Limb (tissue), 2 donors: ENCODE results near the gene PLEKHA8.
"Not testable (repeated sequence)": the region's sequence is repeated elsewhere in the genome, so short reads cannot be mapped to it uniquely, and the experiment has no call there.

Source experiments
- DNase-seq, 2 donors: peaks; one replicate each; pipeline ENCODE4 v3.0.0-alpha.2; 2016; ENCODE audit errors: extremely low spot score in 2 of 2

The PLEKHA8 gene

DNA sequence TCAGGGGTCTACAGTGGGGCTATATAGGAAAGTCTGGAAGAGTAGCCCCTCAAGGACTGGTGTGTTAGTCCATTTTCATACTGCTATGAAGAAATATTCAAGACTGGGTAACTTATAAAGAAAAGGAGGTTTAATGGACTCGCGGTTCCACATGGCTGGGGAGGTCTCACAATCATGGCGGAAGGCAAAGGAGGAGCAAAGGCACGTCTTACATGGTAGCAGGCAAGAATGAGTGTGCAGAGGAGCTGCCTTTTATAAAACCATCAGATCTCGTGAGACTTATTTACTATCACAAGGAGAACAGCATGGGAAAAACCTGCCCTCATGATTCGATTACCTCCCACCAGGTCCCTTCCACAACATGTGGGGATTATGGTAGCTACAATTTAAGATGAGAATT lies 4.7 kb upstream of the PLEKHA8 start:
- DNase-seq: no peak

GRCh38 chr7:30026229-30027064 lies 1.8 kb upstream of the PLEKHA8 start, which contains the start of gene FKBP14:
Gene FKBP14, minus strand, starts transcription at chr7:30026702. Its CDS starts 194 bp downstream, at chr7:30026508.
- peak; percentile 96 to 99 for DNase-seq

GRCh38 chr7:30027065-30027456 lies 1.2 kb upstream of the PLEKHA8 start:
- no peak for DNase-seq

- no peak for DNase-seq
These were observed 434 bp upstream of the PLEKHA8 start for GRCh38 chr7:30027740-30028215.

GRCh38 chr7:30028749-30029635 lies 780 bp downstream of the PLEKHA8 start:
- no peak for DNase-seq

DNA sequence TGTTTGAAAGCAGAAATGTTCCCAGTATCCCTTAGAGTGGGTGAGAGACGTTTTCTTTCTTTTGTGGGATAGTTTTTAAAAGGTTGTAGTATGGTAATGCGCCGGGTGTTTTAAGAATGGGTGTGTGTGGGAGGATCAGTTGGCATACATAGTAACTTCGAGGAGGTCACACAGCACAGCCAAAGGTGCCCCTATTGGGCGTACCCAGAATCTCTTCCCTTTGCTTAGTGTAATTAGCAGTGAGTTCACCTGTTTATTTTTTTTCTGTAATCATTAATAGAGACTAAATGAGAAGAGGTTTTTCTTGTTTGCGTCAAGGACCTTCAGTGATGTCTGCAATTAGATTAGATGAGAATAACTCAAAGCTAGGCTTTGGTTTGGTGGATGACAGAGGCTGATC lies 1.5 kb downstream of the PLEKHA8 start:
- DNase-seq: no peak

- DNase-seq: no peak
These were observed 4.3 kb downstream of the PLEKHA8 start for GRCh38 chr7:30032310-30033125.

DNA sequence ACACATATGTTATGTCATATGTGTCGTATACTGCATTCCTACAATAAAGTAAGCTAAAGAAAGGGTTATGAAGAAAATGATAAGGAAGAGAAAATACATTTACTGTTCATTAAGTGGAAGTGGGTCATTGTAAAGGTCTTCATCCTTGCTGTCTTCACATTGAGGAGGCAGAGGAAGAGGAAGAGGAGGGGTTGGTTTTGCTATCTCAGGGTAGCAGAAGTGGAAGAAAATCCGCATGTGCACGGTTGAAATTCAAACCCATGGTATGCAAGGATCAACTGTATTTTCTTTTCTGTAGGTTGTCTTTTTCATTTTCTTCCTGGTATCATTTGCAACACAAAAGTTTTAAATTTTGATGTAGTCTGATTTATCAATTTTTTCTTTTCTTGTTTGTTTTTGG lies 6.3 kb downstream of the PLEKHA8 start:
- DNase-seq: no peak

GRCh38 chr7:30036220-30036619 lies 8.0 kb downstream of the PLEKHA8 start:
- DNase-seq: no peak

- DNase-seq: no peak
These were observed 10.2 kb downstream of the PLEKHA8 start for GRCh38 chr7:30038196-30038980.

- no peak for DNase-seq
These were observed 12.7 kb downstream of the PLEKHA8 start for GRCh38 chr7:30040938-30041337.

DNA sequence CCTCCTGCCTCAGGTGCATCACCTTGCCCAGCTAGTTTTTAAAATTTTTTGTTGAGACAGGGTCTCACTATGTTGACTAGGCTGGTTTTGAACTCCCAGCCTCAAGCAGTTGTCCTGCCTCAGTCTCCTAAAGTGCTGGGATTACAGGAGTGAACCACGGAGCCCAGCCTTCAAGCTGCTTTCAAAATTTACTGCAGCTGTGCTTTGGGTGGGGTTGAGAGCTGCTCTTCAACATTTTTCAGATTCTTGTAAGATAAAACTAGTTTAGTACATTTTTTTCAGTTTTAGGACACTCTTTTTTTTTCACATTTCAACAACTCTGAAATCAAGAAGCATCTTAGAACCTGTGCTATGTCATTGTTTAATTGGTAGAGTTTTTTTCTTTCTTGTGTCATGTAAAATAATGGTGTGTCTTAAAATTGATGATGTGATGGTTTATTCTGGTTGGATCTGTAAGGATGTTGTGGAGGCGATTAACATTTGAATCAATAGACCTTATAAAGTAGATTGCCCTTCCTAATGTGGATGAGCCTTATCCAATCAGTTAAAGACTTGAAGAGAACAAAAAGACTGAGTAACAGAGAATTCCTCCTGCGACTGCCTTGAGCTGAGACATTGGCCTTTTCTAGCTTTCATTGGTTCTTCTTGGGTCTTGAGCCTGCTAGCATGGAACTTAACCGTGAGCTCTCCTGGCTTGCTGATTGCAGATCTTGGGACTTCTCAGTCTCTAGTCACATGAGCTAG lies 13.5 kb downstream of the PLEKHA8 start:
- DNase-seq: no peak

DNA sequence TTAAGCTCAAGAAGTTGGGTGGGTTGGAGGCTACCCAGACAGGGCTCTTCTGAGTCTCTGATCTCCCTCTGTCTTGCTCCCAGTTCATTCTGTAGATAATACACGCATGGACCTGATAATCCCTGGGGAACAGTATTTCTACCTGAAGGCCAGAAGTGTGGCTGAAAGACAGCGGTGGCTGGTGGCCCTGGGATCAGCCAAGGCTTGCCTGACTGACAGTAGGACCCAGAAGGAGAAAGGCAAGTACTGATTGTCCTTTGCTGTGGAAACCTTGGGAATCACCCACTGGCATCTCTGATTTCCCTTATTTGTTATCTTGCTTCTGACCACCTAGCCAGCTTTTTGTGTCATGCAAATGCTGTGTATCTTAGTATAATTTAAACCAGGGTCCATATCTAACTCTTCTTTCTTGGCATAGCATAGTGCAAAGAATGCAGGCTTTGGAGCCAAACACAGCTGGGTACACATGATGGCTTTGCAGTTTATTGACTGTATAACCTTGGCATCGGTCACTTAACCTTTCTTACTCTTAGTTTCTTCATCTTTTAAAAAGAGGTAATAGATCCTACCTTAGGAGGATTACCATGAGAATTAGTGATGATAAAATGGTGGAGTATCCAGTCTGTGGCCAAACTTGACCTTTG lies 18.0 kb downstream of the PLEKHA8 start:
- DNase-seq: no peak

- no peak for DNase-seq
These were observed 18.9 kb downstream of the PLEKHA8 start for GRCh38 chr7:30047124-30047523.

- DNase-seq: no peak
These were observed 20.4 kb downstream of the PLEKHA8 start for GRCh38 chr7:30048582-30048981.

- no peak for DNase-seq
These were observed 21.0 kb downstream of the PLEKHA8 start for GRCh38 chr7:30049173-30049572.

DNA sequence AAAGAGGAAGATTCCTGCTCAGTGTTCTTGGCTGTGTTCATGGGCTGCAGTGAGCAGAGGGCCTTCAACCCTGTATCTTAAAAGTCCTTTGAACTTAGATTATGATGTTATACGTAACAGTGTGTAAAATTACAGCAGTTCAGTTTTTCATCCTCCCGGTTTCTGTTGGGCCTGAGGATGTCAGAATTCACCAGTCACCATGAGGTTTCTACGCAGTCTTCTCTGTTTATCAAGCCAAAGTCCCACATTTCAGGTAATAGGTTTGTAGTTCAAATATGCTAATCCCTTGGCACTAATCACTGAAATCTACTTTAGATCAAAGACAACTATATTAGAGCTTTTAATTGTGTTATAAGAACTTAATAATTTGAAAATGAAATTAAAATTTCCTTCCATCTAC lies 24.9 kb downstream of the PLEKHA8 start:
- DNase-seq: no peak

GRCh38 chr7:30057741-30058140 lies 29.5 kb downstream of the PLEKHA8 start:
- no peak for DNase-seq

- DNase-seq: not testable (repeated sequence)
These were observed 33.6 kb downstream of the PLEKHA8 start for GRCh38 chr7:30061786-30062185.
